Esophagus (tissue), 2 donors: ENCODE data around the gene SCART1. TPM values are rescaled to one million over a fixed set of nuclear protein-coding genes. Genes with fewer than 3 reads are reported as not detected.

Source experiments
- H3K27ac ChIP-seq, 2 donors: one replicate each; pipeline ENCODE4 v1.5.1; 2013; ENCODE audit warnings: low read depth in 2 of 2, mild to moderate bottlenecking in 2 of 2, inconsistent platforms in 1 of 2, low read length in 1 of 2, moderate library complexity in 1 of 2
- H3K27me3 ChIP-seq, 2 donors: one replicate each; pipeline ENCODE4 v1.6.1; 2013; ENCODE audit warnings: low read length in 2 of 2, control low read depth in 1 of 2, mild to moderate bottlenecking in 1 of 2; ENCODE audit not compliant: insufficient read depth in 2 of 2, control insufficient read depth in 1 of 2
- H3K36me3 ChIP-seq, 2 donors: one replicate each; pipeline ENCODE4 v1.6.1; 2013; ENCODE audit warnings: low read length in 1 of 2; ENCODE audit not compliant: control insufficient read depth in 2 of 2, insufficient read depth in 2 of 2
- H3K4me1 ChIP-seq, 2 donors: one replicate each; pipeline ENCODE4 v1.6.1; 2013; ENCODE audit warnings: low read length in 1 of 2; ENCODE audit not compliant: control insufficient read depth in 2 of 2, insufficient read depth in 2 of 2
- H3K4me3 ChIP-seq, 2 donors: one replicate each; pipeline ENCODE4 v1.5.1; 2013; ENCODE audit warnings: low read length in 2 of 2, mild to moderate bottlenecking in 2 of 2, low read depth in 1 of 2, moderate library complexity in 1 of 2
- H3K9me3 ChIP-seq, 2 donors: one replicate each; pipeline ENCODE4 v1.6.1; 2013; ENCODE audit warnings: mild to moderate bottlenecking in 2 of 2, low read depth in 1 of 2, low read length in 1 of 2, moderate library complexity in 1 of 2; ENCODE audit not compliant: control insufficient read depth in 2 of 2, insufficient read depth in 1 of 2
- WGBS, 2 donors: extraction: QIAGEN DNeasy Blood & Tissue Kit; methylation state at CpG; one replicate each; pipeline ENCODE4 v1.1.7; 2013; 5-methylcytosine and 5-hydroxymethylcytosine counted together
- polyA plus RNA-seq, 2 donors: library from polyadenylated mRNA; stranded (reverse); fragments of 200-250 nt; gene quantifications; one replicate each; pipeline ENCODE4 v1.2.3, GENCODE V29; 2013
- donor health status: healthy with polysubstance abuse.
- donor health status: Bipolar disorder and iron deficiency.

SCART1 gene
- polyA plus RNA-seq, 2 donors: 0.31 to 0.90 TPM

GRCh38 chr10:133460208-133460769, 6.5 kb downstream of the SCART1 start:
- no peaks in the 10 kb centered on the region for H3K36me3 ChIP-seq
- H3K27me3 ChIP-seq: no peaks in the 10 kb centered on the region
- H3K9me3 ChIP-seq: peaks cover 9 to 16% of the 10 kb centered on the region in 2 donors
- WGBS, 2 donors: 90 to 94% methylated on average over 14 of the region's 14 CpGs
- H3K27ac ChIP-seq: no peak overlapping the region
- no peak overlapping the region for H3K4me3 ChIP-seq
- peaks cover 0 to 4% of the 10 kb centered on the region in 2 donors for H3K4me1 ChIP-seq

DNA sequence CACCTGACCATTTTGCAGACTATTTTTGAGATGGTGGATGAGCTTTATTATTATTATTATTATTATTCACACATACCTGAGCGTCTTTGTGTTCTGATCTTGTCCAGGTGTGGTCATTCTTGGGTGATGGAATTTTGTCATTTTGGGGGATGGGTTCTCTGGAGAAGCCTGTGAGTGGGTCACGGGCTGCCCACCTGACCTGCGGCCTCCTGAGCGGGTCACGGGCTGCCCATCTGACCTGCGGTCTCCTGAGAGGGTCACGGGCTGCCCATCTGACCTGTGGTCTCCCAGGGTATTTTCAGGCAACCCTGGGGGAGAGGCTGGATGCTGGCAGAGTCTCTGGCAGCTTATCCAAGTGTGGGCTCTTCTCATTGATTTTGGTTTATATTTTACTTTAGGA, 7.3 kb downstream of the SCART1 start:
- 90 to 91% methylated on average over 7 of the region's 7 CpGs for WGBS, 2 donors
- no peak overlapping the region for H3K4me3 ChIP-seq
- H3K36me3 ChIP-seq: no peaks in the 10 kb centered on the region
- no peak overlapping the region for H3K27ac ChIP-seq
- peaks cover 9 to 16% of the 10 kb centered on the region in 2 donors for H3K9me3 ChIP-seq
- H3K27me3 ChIP-seq: no peaks in the 10 kb centered on the region
- H3K4me1 ChIP-seq: peaks cover 0 to 6% of the 10 kb centered on the region in 2 donors

GRCh38 chr10:133461841-133462240, 8.1 kb downstream of the SCART1 start:
- no peaks in the 10 kb centered on the region for H3K36me3 ChIP-seq
- no peak overlapping the region for H3K27ac ChIP-seq
- peaks cover 9 to 18% of the 10 kb centered on the region in 2 donors for H3K9me3 ChIP-seq
- H3K4me3 ChIP-seq: no peak overlapping the region
- no peaks in the 10 kb centered on the region for H3K27me3 ChIP-seq
- 75 to 76% methylated on average over 8 of the region's 8 CpGs for WGBS, 2 donors
- peaks cover 0 to 6% of the 10 kb centered on the region in 2 donors for H3K4me1 ChIP-seq

- H3K27ac ChIP-seq: no peak overlapping the region
- H3K27me3 ChIP-seq: no peaks in the 10 kb centered on the region
- H3K36me3 ChIP-seq: peaks cover 0 to 2% of the 10 kb centered on the region in 2 donors
- peaks cover 9 to 18% of the 10 kb centered on the region in 2 donors for H3K9me3 ChIP-seq
- no peak overlapping the region for H3K4me3 ChIP-seq
- 90 to 92% methylated on average over 10 of the region's 10 CpGs for WGBS, 2 donors
- H3K4me1 ChIP-seq: peaks cover 0 to 9% of the 10 kb centered on the region in 2 donors
Observed at GRCh38 chr10:133462512-133463305, 9.0 kb downstream of the SCART1 start.

DNA sequence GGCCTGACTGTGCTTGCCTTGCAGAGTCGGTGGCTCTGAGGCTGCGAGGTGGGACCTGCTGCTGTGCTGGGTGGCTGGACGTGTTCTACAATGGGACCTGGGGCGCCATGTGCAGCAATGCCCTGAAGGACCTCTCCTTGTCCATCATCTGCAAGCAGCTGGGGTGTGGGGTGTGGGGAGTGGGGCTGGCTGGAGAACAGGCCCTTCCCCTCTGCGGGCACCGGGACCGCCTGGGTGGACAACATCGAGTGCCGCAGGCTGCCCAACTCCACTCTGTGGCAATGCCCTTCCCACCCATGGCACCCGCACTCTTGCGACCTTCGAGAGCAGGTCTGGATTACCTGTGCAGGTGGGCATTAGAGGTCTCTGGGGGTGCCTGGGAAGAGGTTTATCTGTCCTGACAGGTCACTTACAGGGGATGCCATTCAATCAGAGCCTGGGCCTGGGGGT, 10.9 kb downstream of the SCART1 start:
- Histone ChIP-seq H3K4me1 (peaks cover 0 to 9% of the 10 kb centered on the region in 2 donors), H3K36me3 (peaks cover 0 to 2% of the 10 kb centered on the region in 2 donors), H3K27ac (no peak overlapping the region), H3K9me3 (peaks cover 7 to 14% of the 10 kb centered on the region in 2 donors), H3K27me3 (no peaks in the 10 kb centered on the region), H3K4me3 (no peak overlapping the region)
- 91 to 93% methylated on average over 10 to 12 of the region's 12 CpGs for WGBS, 2 donors

DNA sequence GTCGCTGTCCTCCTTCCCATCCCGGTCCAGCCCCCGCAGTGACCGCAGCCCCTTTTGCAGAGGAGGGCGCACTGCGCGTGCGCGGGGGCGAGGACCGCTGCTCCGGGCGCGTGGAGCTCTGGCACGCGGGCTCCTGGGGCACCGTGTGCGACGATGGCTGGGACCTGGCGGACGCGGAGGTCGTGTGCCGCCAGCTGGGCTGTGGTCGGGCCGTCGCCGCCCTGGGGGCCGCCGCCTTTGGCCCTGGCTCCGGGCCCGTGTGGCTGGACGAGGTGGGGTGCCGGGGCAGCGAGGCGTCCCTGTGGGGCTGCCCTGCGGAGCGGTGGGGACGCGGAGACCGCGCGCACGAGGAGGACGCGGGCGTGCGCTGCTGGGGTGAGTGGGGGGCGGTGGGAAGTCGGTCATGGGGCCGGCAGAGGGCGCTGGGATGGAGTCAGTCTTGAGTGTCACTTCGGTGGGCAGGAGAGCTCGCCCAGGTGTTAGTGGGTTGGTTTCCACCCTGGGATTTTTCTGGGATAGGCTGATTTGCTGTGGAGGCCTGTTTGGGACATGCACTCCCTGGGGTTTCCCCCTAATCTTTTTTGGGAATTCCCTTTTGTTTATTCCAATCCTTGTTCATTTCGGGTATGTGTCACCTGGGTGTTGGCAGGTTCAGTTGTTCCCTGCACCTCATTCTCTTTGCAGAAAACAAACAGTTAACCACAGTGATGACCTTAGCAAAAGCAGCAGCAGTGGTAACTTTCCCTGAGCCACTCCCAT, 11.6 kb downstream of the SCART1 start:
- H3K9me3 ChIP-seq: peaks cover 4 to 9% of the 10 kb centered on the region in 2 donors
- peaks cover 0 to 2% of the 10 kb centered on the region in 2 donors for H3K36me3 ChIP-seq
- no peak overlapping the region for H3K27ac ChIP-seq
- H3K4me3 ChIP-seq: no peak overlapping the region
- H3K4me1 ChIP-seq: peaks cover 0 to 9% of the 10 kb centered on the region in 2 donors
- 31 to 32% methylated on average over 55 of the region's 55 CpGs for WGBS, 2 donors
- H3K27me3 ChIP-seq: no peaks in the 10 kb centered on the region

DNA sequence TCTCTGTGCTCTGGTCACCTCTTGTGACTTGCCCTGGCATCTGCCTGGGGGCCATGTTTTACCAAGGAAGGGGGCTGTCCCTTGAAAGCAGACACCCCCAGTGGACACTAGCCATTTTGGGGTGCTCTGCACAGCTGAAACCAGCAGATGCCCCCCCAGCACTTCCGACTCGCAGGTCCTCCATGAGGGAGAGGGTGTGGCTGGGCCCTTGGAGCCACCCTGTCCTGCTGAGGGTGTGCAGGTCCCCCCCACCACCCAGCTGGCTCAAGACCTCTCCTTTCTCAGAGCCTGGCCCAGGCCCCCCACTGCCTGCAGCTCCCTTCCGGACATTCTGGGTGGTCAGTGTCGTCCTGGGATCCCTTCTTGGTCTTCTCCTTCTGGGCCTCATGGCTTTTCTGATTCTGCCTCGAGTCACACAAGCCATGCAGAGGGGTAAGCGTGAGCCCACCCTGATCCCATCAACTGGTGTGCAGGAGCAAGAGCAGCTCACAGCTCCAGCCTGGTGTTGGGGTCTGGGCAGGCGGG, 12.3 kb downstream of the SCART1 start:
- Histone ChIP-seq H3K27me3 (no peaks in the 10 kb centered on the region), H3K27ac (no peak overlapping the region), H3K4me1 (peaks cover 0 to 9% of the 10 kb centered on the region in 2 donors), H3K4me3 (no peak overlapping the region), H3K36me3 (peaks cover 0 to 2% of the 10 kb centered on the region in 2 donors), H3K9me3 (peaks cover 4 to 9% of the 10 kb centered on the region in 2 donors)
- WGBS, 2 donors: 89% methylated on average over 7 of the region's 7 CpGs

GRCh38 chr10:133466683-133467275, 13.0 kb downstream of the SCART1 start:
- Histone ChIP-seq H3K4me1 (peaks cover 0 to 9% of the 10 kb centered on the region in 2 donors), H3K27ac (no peak overlapping the region), H3K9me3 (peaks cover 4 to 9% of the 10 kb centered on the region in 2 donors), H3K27me3 (no peaks in the 10 kb centered on the region), H3K36me3 (peaks cover 0 to 2% of the 10 kb centered on the region in 2 donors), H3K4me3 (no peak overlapping the region)
- 91 to 92% methylated on average over 7 of the region's 7 CpGs for WGBS, 2 donors
